ENCODE results near the gene HHIPL1.

The HHIPL1 gene

GRCh38 chr14:99644723-99645544, at the start of gene HHIPL1:
Gene HHIPL1 (plus strand): TSS chr14:99645129. CDS start chr14:99645208, 79 bp downstream.
- no peak for DNase-seq (ENCODE audit: low read depth)

GRCh38 chr14:99595524-99595923, 49.4 kb upstream of the HHIPL1 start:
- no peak for DNase-seq (ENCODE audit: low read depth)

GRCh38 chr14:99596071-99596627, 48.8 kb upstream of the HHIPL1 start:
- no peak for DNase-seq (ENCODE audit: low read depth)

GRCh38 chr14:99596772-99597171, 48.2 kb upstream of the HHIPL1 start:
- no peak for DNase-seq (ENCODE audit: low read depth)

GRCh38 chr14:99597911-99598600, 46.9 kb upstream of the HHIPL1 start:
- DNase-seq (ENCODE audit: low read depth): no peak

- no peak for DNase-seq (ENCODE audit: low read depth)
These were observed 46.2 kb upstream of the HHIPL1 start for GRCh38 chr14:99598774-99599173.

GRCh38 chr14:99599393-99599792, 45.5 kb upstream of the HHIPL1 start:
- DNase-seq (ENCODE audit: low read depth): no peak

GRCh38 chr14:99600232-99600888, 44.6 kb upstream of the HHIPL1 start:
- no peak for DNase-seq (ENCODE audit: low read depth)

GRCh38 chr14:99601361-99601831, 43.5 kb upstream of the HHIPL1 start:
- DNase-seq (ENCODE audit: low read depth): no peak

GRCh38 chr14:99602054-99602787, 42.7 kb upstream of the HHIPL1 start:
- DNase-seq (ENCODE audit: low read depth): no peak

- DNase-seq (ENCODE audit: low read depth): no peak
These were observed 42.0 kb upstream of the HHIPL1 start for GRCh38 chr14:99602788-99603415.

- no peak for DNase-seq (ENCODE audit: low read depth)
These were observed 41.3 kb upstream of the HHIPL1 start, which contains the start of gene CCDC85C for GRCh38 chr14:99603471-99604277. Gene CCDC85C (minus strand): TSS chr14:99604207. CDS start chr14:99603959, 248 bp downstream.

GRCh38 chr14:99604278-99604765, 40.6 kb upstream of the HHIPL1 start:
- DNase-seq (ENCODE audit: low read depth): peak; percentile 90

- DNase-seq (ENCODE audit: low read depth): no peak
These were observed 40.1 kb upstream of the HHIPL1 start for GRCh38 chr14:99604766-99605298.

GRCh38 chr14:99605299-99605961, 39.5 kb upstream of the HHIPL1 start:
- DNase-seq (ENCODE audit: low read depth): no peak

GRCh38 chr14:99606359-99606758, 38.6 kb upstream of the HHIPL1 start:
- no peak for DNase-seq (ENCODE audit: low read depth)

- no peak for DNase-seq (ENCODE audit: low read depth)
These were observed 36.3 kb upstream of the HHIPL1 start for GRCh38 chr14:99608591-99608990.

- DNase-seq (ENCODE audit: low read depth): no peak
These were observed 35.4 kb upstream of the HHIPL1 start for GRCh38 chr14:99609245-99610170.

All from stromal cell of bone marrow (primary cell).